ENCODE results near the gene CTSW. TPM values are rescaled to one million over a fixed set of nuclear protein-coding genes. Genes with fewer than 3 reads are reported as not detected.

The CTSW gene
- total and polyA plus RNA-seq, 2 of the 4 experiments (the other 2 are of a cell fraction), result 0.07 to 0.18 TPM

- no peak overlapping the region for H3K4me2 ChIP-seq (ENCODE audit: low read depth, low read length)
- no peaks in the 10 kb centered on the region for H4K20me1 ChIP-seq (ENCODE audit: insufficient read depth, low read length)
- H4K5ac ChIP-seq (ENCODE audit: low read depth, low read length), result no peak overlapping the region
- POLR2A ChIA-PET (ENCODE audit: unreplicated experiment), result interaction anchor here (0.6 kb wide), 1 partner anchor 9 kb away, joined by 3 read pairs; no protein-coding TSS in a partner anchor
- no peak overlapping the region for H3K14ac ChIP-seq (replicated peaks; ENCODE audit: low read depth, low read length)
- no peak overlapping the region for H2BK120ac ChIP-seq (ENCODE audit: low read depth, low read length)
- no peak overlapping the region for H2BK5ac ChIP-seq (ENCODE audit: low read depth, low read length, poor library complexity, severe bottlenecking)
- BruUV-seq (replicated peaks), result no TSS peak
- intact Hi-C loops (cut with micrococcal nuclease) (no loop called here), dilution Hi-C loops (cut with HindIII; ENCODE audit: low sequenced_read_pairs, unreplicated experiment) (no loop called here), in situ Hi-C loops (cut with MboI; ENCODE audit: low sequenced_read_pairs) (no loop called here)
- no peak overlapping the region for H4K8ac ChIP-seq (ENCODE audit: low read depth in 2 of 2, low read length in 2 of 2)
- no peaks in the 10 kb centered on the region; the same call in 1 of the 2 replicates for H3K9me1 ChIP-seq (ENCODE audit: insufficient read depth, low read length)
- peaks cover 0 to 3% of the 10 kb centered on the region in 2 experiments; a peak in 2 of 4 replicates for H3K79me1 ChIP-seq (ENCODE audit: low read depth in 1 of 2, low read length in 2 of 2)
- H3K36me3 ChIP-seq (ENCODE audit: control insufficient read depth, insufficient read depth, low read length), result no peaks in the 10 kb centered on the region
- no peaks in the 10 kb centered on the region for H3K9me3 ChIP-seq (ENCODE audit: control insufficient read depth, insufficient read depth, low read length)
- ATAC-seq (ENCODE audit: low read depth) (no peak; the same call in 1 of the 2 replicates), DNase-seq (no peak)
- no peak overlapping the region for H3K18ac ChIP-seq (ENCODE audit: low read depth, low read length)
- H3K4ac ChIP-seq (ENCODE audit: low read depth, low read length), result no peak overlapping the region
- no peak overlapping the region for H4K91ac ChIP-seq (ENCODE audit: insufficient read depth, low read depth, low read length)
- H3K56ac ChIP-seq (ENCODE audit: extremely low read depth, insufficient read depth, low read length), result no peak overlapping the region
- H2AK5ac ChIP-seq (ENCODE audit: low read depth, low read length), result no peak overlapping the region
- H3K23ac ChIP-seq (ENCODE audit: low read depth, low read length), result no peak overlapping the region
- H3K27me3 ChIP-seq (ENCODE audit: control insufficient read depth, insufficient read depth, low read length), result no peaks in the 10 kb centered on the region
- H2AK9ac ChIP-seq (replicated peaks; ENCODE audit: low read depth, low read length, poor library complexity), result no peak overlapping the region
- H3K4me1 ChIP-seq (ENCODE audit: control insufficient read depth, insufficient read depth, low read length), result peaks cover 4% of the 10 kb centered on the region; the same call in 1 of the 2 replicates
- H2BK20ac ChIP-seq (ENCODE audit: low read depth, low read length), result no peak overlapping the region
- no peak overlapping the region for H3K9ac ChIP-seq (ENCODE audit: low read depth, low read length)
- no peak overlapping the region for H3K27ac ChIP-seq (ENCODE audit: insufficient read depth, low read length)
- H3K4me3 ChIP-seq (ENCODE audit: insufficient read depth, low read depth, low read length), result no peak overlapping the region
- 80% methylated on average over 3 of the region's 13 CpGs; no CpG with 5 or more reads in 1 of the 2 experiments for WGBS, 2 experiments (ENCODE audit: extremely low coverage in 2 of 2, insufficient read length in 1 of 2)
- H2AFZ ChIP-seq (replicated peaks; ENCODE audit: low read length, poor library complexity), result peak overlapping the region; percentile 74
- no peak overlapping the region for H2BK15ac ChIP-seq (ENCODE audit: low read depth, low read length)
- CTCF ChIA-PET, result no interaction called here
- TF ChIP-seq NFE2L2 (IDR thresholded peaks at IDR 0.05; ENCODE audit: low read depth, low read length) (no peak), MAZ (IDR thresholded peaks at IDR 0.05; ENCODE audit: borderline replicate concordance, low read depth, low read length) (no peak), ELK1 (IDR thresholded peaks at IDR 0.05; ENCODE audit: borderline replicate concordance, low read depth, low read length) (no peak), SMC3 (IDR thresholded peaks at IDR 0.05; ENCODE audit: low read depth, low read length) (no peak), FOS (IDR thresholded peaks at IDR 0.05; ENCODE audit: low read depth, low read length) (no peak), MXI1 (IDR thresholded peaks at IDR 0.05; ENCODE audit: borderline replicate concordance, low read depth, low read length) (no peak), BHLHE40 (IDR thresholded peaks at IDR 0.05; ENCODE audit: low read depth, low read length) (no peak), POLR2A (IDR thresholded peaks at IDR 0.05; ENCODE audit: low read depth, low read length) (no peak), CHD1 (IDR thresholded peaks at IDR 0.05; ENCODE audit: low read depth, low read length) (no peak), RFX5 (IDR thresholded peaks at IDR 0.05; ENCODE audit: low read depth, low read length) (no peak), CTCF (conservative IDR thresholded peaks at IDR 0.05; ENCODE audit: low read depth, low read length) (no peak), RAD21 (IDR thresholded peaks at IDR 0.05; ENCODE audit: low read length) (no peak), MAFK (IDR thresholded peaks at IDR 0.05; ENCODE audit: low read depth, low read length) (no peak), RCOR1 (IDR thresholded peaks at IDR 0.05; ENCODE audit: insufficient replicate concordance, low read length) (no peak), USF2 (IDR thresholded peaks at IDR 0.05; ENCODE audit: low read depth, low read length) (no peak)
Measured at GRCh38 chr11:65931773-65932557, 52.3 kb downstream of the CTSW start.

Data from IMR-90 (cell line).